NCI-H1417 treated with DMSO at 0.1 percent for 48 hours (cell line): ENCODE measurements around the gene HMGB4.

Experiments
- DNase-seq: peaks from one replicate; lab custom pipeline; 2025; lab: John Stamatoyannopoulos, UW

The HMGB4 gene

DNA sequence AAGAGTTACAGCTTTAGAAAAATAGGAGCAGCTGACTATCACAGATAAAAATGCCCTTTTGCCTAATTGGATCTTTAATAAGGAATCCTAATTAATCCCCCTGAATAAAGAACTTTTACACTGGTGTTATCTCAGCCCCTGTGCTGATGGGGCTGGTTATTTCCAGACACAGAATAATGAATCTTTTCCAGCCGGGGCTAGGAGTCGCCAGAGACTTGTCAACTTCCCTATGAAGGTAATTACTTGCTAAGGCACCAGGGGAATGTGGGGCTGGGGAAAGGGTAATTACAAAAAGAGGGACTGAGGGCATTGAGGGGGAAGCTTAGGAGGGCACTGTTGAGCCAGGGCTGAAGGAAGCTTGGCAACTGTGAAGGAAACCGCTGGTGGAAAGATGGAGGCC, 34.5 kb downstream of the HMGB4 start:
- no peak for DNase-seq

DNA sequence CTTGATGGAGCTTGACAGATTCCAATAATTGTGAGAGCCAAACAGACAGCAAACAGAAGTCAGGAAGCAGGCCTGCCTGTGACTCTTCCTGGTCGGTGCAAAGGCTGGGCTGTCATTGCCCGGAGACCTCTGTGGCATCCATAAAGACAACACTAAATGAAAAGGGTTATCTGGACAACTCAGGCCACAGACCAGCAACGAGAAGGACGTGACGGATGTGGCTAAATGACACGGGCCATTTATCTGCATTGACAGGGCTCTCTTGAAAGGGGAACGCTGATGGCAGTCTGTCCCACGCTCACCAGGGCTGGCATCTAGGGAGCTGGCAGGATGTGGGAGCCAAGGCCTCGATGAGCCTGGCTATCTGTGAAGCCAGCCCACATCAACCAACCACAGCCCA, 35.0 kb downstream of the HMGB4 start:
- no peak for DNase-seq

DNA sequence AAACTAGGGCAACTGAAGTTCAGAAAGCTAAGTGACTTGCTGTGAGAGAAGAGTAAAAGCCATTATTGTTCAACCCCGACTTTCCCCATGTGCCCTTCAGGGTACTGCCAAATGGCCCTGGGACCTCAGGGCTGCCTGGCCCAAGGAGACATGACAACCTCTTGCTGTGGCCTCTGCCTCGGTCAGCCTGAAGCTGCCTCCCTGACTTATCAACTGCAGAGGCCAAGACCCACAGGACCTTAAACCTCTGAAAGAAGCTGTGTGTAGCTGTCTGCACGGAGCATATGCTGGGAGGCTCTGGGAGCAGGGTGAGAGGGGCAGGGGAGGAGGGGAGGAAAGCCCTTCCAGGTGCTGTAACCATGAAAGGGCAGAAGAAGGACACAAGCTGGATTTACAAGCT, 35.9 kb downstream of the HMGB4 start:
- no peak for DNase-seq

DNA sequence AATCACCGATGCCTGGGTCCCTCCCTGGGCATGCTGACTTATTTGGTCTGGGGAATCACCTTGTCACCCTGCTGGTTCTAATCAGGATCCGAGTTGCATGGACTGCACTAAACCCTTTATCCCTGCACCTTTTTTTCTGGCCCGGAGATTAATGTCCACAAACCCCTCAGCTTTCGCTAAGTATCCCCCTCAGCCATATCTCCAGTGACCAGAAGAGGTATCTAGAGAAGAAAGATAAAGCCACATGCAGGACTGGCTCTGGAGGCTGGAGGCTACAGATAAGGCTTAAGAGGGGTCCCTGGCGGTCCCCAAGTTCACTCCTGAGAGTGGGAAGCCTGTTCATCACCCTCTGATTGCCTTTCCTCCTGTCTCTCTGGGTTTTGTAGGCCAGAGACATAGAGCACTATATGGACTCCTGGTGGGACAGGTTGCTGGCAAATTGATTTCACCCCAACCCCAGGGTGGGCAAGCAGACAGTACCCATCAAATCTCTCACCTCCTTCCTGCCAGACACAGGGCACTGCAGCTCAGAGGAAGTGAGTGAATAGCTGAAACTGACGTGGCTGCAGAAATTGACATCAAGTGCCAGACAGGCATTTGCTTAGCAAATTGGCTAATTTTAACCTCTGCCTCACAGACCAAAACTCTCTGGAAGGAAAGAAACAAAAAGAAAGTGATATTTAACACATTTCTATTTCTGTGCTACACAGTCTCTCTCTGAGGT, 38.8 kb downstream of the HMGB4 start:
- DNase-seq, result no peak

DNA sequence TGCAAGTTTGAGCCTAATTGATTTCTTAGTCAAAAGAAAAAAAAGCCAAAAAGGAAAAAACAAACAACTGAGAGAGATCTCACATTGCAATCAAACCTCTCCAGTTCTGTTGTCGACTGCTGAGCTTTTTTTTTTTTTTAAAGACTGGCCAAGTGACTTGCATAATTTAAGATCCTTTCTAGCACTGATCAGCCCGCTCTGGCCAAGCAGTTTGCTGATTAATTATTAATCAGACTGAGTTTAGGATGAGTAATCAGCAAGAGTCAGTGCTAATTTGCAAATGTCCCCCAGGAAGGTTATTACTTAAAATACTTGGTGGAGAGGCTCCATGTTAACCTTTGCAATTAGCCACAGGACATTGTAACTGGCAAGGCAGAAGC, 39.3 kb downstream of the HMGB4 start:
- DNase-seq, result no peak

DNA sequence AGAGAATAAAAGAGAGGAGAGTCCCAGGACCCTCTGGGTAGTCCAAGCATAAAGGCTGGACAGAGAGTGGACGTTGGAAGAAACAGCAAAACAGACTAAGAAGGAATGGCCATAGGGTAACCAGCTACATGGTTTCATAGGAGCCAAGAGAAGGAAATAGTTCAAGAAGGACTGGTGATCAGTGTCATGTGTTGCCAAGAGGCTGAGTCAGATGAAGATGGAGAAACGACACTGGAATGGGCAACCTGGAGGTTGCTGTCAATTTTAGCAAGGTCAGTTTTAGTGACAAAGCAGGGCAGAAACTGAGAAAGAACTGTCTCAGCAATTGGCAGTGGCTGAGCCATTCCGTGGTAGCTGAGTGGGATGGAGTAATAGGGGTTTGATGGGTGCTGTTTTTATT, 41.4 kb downstream of the HMGB4 start:
- no peak for DNase-seq

DNA sequence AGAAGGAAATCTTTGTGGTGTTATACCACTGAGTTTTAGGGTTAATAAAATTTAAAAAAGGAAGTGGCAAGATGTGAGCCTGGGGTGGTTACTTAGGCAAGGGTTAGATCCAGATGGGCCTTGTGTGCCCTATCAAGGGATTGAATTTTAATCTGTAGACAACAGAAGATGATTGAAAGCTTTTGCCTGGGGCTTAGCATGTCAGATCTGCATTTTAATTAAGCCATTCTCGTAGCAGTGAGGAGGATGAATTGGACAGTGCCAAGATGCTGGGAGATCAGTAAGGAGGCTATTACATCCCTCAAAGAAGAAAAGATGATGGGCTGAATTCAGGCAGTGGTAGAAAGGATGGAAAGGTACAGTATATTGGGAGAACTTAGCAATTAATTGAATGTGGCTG, 42.3 kb downstream of the HMGB4 start:
- no peak for DNase-seq

DNA sequence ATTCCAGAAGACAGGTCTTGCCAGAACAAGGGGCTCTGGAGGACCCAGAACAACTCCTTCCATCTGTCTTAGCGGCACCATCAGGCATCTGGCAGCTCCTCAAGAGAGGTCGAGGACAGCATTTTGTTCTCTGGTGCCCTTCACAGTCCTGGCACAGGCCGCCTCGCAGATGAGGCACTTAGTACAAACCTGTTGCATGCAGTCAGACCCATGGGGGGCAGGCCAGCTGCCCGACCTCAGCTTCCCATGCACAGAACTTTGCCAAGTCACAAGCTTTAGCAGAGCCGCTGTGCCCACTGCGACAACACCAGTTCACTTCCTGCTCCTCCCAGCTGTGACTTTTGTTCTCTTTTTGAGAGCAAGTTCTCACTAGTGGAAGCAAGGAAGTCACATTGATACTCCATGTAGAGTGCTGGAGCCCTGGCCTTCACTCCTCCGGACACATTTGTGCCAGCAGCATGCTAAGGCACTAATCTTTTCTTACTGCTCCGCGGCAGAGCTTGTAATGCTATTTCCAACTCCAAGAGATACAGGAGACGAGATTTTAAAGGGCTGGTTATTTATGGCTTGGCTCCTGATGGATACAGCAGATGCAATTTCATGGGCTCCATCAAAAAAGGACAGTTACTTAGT, 44.6 kb downstream of the HMGB4 start:
- no peak for DNase-seq
